Activated T-cell treated with anti-CD3 and anti-CD28 coated beads, Interleukin-2, amount 50 U/mL, for 1 hour (primary cell): ENCODE data around the gene NHLRC1.

Experiments
- DNase-seq: peaks from one replicate; pipeline ENCODE4 v3.0.0-alpha.2; 2020

NHLRC1 gene

DNA sequence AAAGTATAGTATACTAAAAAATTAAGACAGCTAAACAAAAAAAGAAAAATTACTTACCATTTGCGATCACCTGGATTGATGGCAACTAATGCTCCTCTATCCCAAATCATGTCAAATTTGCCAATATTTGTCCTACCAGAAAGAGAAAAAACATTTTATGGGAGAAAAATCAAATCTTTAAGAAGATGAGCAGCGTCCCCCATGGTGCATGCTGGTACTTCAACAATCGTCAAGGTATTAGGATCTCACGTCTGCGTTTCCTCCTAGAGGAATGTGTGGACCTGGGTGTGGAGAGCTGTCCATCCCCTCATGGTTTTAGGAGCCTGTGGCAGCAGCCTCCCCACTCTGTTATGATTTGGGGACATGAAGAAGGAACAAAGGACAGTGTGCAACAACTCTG is 16.4 kb upstream of the NHLRC1 start:
- no peak for DNase-seq

DNA sequence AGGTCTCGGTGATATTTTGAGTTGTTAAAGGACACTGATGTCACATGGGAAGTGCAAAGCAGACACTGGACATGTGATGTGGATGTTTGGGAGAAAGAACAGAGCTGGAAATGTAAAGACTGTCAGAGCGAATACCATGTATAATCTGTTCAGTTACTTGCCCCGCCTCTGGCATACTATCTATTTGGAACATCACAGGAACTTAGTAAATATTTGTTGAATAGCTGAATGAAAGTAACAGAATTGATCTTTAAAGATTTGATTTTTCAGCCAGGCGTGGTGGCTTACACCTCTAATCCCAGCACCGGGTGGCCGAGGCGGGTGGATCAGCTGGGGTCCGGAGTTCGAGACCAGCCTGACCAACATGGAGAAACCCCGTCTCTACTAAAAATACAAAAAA is 13.8 kb upstream of the NHLRC1 start:
- DNase-seq: no peak

DNA sequence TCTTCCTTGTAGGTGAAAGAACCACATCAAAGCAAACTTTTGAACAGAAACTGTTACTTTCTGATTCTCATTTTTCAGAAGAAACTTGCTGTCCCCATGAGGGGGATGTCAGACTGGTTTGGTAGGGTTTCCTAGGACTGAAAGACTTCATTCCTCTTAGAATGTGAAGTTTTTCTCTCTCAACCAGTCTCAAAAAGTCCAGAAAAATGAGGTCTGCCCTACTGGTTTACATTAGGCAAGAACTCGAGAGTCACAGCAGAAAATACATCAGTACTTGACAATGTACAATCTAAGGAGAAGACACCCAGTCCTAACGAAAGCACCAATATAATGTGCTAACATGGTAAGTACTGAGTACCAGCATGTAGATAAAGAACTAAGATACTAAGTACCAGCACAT is 12.7 kb upstream of the NHLRC1 start:
- DNase-seq: no peak

DNA sequence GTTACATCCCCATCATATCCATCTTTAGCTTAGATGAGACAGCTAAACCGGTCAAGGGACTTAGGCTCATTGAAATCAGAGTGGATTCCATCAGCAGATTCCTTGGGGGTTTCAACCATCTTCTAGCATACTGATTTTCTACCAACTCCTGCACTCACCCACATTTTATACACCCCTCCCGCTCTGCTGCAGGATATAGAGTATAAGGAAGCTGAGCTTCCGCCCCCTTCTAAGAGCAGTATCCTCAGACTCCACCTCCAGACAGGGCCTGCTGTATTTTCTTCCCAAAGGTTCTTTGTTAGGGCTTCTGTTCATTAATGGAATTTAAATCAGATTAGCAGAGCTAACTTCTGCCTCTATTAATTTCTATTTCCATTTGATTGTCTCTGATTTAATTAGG is 9.9 kb upstream of the NHLRC1 start:
- DNase-seq: no peak

DNA sequence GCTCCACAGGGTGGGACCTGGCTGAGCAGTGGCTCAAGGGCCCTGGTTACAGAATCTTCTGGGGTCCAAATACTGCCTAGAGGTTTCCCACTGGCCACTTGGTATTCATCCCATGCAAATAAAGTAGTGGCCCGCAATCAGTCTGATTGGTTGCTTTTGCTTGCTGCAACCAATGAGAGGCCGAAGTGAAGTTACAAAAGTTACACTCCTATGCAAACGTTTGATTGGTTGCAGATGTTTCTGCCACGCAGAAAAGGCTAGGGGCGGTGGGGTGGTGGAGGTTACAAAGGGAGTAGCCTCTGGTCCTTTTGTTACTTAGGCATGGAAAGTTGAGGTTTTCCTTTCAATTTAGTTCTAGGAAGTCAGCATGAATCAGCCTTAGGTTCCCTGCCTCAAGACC is 3.6 kb upstream of the NHLRC1 start:
- DNase-seq: no peak

DNA sequence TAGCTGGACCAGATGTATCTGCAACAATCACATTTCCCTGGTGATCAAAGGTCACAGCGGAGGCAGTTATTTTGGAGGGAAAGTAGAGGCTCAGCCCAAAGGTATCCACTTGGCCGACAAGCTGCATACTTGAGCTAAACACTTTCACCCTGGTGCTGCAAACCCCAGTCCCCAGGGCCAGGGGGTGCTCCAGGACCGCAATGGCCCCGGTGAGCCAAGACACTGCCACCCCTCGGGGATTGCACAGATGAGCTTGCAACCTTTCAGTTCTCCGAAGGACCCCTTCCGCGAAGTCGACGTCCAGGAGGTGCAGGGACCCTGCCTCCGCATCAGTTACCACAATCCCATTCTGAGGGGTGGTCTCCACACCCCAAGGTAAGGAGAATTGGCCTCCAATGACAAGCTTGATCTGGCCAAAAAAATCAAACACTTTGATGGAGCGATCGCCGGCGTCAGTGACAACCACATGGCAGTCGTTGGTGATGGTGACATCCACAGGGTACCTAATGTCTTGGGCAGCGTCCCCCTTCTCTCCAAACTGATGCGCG is 823 bp downstream of the NHLRC1 start:
- DNase-seq: no peak

DNA sequence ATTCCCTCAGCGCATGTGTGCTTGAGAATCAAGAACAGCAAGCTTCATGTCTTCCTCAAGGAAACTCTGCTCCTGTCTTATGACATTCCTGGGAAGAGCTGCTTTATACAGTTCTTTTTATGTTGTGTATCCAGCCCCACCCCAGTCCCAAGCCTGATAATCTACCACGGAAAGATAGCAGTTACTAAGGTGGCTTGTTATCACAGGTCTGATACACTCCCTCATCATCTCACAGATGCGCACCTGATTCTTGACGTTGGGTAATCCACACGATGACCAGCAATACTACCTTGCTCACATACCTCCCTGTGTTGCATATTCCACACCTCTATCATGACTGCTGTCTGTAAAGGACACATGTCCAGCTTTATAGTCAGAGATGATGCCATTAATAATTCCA is 3.2 kb downstream of the NHLRC1 start:
- DNase-seq: no peak

DNA sequence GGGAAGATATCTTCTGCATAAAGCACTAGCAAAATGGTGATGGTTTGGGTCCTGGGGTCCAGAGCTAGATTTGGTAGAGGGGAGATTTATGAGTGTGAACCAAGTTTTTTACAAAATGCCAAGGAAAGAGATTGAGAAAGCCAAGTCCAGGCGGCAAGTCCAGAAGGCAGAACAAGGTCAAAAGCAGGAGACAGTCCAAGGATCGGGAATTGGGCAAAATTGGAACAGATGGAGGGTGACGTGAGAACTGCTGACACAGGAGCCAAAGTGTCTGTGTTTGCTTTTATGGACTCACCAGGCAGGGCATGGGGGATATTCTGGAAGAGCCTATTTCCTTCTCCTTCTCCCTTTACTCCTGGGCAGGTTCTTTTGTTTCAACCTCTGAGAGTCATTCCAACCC is 4.1 kb downstream of the NHLRC1 start:
- DNase-seq: no peak

DNA sequence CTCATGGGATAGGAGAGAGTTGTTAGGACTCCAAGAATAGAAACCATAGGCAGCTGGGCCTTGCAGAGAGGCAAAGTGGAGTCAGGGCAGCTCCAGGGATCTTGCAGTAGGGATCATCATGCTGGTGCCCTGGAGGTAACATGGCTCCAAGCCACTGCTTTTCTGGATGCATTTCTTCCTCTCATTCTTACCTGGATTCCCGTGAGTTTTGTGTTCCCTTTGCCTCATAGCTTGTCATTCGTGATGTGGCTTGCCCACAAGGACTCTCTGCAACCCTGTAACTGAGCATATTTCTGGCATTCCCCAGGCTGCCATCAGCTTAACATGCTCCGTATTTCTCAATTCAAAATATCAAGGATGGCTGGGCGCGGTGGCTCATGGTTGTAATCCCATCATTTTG is 5.3 kb downstream of the NHLRC1 start:
- no peak for DNase-seq

DNA sequence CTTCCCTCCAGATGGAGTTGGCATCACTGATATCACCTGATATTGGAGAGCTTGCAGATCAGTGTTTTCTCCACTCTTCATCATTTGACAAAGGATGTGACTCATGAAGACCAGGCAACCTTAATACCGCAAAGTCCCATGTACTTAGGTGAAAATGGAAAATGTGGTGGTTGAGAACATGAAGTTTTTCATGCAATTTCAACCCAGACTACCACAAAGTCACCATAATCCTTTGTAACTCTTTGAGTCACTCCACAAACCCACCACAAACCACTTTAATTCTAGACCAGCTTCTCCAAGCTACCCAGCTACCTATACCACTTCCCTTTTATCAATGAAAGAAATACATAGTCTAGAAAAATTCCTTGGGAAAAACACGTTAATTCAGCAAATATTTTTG is 7.1 kb downstream of the NHLRC1 start:
- DNase-seq: no peak

DNA sequence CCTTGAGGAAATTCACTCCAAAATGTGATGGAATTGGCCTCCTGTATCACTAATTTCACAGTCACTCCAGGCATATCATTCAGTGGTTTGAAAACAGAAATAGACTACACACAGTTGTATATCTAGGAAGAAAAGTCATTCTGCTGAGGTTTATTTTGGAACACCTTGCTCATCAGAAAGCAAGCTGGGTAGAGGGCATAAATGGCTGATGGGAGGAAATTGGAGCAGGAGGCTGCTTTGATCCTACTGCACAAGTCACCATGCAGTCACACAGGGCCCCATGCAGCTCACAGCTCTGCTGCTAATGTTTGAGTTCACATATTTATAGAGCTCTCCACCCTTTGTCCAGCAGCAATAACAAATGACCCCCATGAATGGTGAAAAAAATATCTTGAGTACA is 12.3 kb downstream of the NHLRC1 start:
- no peak for DNase-seq

DNA sequence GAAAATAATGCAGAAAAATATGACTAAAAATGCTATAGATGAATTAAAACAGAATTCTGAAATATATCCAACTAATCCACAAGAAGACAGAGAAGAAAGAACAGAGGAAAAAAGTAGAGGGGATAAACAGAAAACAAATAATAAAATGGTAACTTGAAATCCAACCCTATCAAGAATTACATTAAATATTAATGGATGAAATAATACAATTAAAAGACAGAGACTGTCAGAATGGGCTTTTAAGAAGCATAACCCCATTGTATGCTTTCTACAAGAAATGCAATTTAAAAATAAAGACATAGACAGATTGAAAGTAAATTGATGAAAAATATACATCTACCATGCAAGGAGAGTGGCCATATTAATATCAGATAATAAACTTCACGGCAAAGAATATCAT is 15.4 kb downstream of the NHLRC1 start:
- no peak for DNase-seq

DNA sequence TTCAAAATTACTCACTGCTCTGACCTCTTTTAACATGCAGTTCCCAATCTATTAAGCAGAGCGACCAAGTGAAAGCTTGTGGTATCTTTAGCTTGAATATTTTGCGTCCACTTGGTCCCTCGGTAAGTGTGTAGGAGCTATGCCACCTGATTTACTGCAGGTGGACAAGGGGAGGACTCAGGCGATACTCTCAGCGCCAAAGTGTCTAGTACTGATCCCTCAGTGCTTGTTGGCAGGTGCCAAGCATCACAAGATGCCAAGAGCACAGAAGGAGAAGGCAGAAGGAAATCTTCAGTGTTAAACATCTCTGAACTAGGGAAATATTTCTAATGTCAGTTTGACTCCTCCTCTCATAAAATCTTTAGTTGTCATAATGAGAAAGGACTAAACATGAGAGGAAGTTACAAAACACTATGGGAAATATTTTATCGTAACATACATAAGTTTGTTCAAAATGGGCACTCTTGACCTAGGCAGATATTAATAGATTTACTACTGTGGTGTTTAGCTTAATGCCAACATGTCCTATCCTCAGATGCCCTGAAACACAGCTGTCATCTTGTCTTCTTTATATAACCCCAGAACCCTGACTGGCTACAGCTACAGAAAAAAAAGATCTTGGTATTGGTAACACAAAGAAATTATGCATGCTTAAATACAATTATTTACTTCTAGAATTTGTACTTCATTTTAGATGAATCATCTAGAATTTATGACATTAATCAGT is 19.5 kb downstream of the NHLRC1 start:
- DNase-seq: no peak

DNA sequence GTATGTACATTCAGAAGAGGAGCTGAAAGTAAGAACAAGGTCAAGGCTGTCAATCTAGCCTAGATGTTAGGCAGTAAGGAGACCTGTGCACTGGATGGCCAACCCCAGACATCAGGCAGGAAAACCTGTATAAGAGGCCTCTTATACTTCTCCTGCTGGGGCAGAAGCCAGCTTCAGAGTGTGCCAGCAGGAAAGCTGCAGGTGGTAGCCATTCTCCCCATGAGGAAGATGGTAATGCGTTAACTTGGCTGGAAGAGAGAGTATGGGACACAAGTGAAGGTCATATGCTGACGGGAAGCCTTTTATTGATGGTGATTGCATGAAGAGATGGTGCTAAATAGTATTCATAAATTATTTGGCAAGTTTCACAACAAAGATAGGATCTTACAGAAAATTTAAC is 20.6 kb downstream of the NHLRC1 start:
- no peak for DNase-seq

DNA sequence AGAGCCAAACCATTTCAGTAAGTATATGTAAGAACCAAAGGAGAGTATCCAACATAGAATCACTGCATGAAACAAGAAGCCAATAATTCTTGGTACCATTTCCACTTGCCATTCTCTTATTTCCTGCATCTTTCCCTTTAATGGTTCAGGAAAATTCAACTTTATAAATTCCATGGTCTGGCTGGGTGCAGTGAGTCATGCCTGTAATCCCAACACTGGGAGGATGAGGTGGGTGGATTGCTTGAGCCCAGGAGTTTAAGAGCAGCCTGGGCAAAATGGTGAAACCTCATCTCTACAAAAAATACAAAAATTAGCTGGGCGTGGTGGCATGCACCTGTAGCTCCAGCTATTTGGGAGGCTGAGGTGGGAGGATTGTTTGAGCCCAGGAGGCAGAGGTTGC is 21.2 kb downstream of the NHLRC1 start:
- no peak for DNase-seq

DNA sequence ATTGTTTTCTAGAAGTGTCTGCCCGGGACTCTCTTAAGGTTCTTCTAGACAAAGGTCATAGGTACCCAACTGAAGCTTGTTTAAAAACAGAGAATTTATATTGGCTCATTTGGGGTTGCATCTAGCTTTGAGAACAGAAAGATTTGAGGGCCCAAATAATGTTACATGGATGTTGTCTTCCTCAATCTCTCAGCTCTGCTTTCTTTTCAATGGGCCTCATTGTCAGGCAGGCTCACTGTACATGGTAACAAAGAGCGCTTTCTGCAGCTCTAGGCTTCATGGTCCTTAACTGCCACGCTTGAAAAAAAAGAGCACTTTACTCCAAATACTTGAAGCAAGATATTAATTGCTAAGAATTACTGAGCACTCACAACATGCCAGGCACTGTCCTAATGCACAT is 22.2 kb downstream of the NHLRC1 start:
- DNase-seq: no peak

DNA sequence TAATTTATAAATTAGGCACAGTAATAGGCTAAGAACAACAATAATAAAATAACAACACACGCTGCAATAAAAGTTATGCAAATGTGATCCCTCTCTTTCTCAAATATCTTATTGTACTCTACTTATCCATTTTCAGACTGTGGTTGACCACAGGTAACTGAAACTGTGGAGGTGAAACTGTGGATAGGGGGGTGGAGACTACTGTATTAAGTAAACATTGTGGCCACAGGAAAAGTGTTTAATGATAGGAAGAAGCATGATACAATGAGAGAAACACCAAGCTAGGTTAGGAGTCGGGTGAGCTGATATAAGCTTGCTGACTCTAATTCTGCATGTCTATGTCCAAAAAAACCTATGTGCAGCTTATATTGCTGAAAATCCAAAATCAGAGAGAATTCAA is 23.0 kb downstream of the NHLRC1 start:
- DNase-seq: no peak

DNA sequence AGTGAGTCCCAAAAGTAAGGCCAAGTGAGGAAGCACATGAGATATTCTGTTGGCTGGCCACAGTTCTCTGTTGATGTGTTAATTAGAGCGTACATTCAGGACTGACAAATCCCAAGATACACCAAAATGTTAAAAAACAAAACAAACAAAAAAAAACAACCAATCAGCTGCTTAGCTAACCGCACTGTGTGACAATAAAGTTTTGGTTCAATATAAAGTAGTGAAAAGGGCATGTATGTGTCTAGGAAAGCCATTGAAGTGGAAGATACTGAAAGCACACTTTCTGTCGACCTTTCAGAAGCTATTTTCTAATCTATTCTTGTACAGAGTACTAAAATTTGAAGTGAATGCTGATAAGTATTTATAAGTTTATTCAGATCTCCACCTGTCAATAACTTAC is 26.1 kb downstream of the NHLRC1 start:
- DNase-seq: no peak

DNA sequence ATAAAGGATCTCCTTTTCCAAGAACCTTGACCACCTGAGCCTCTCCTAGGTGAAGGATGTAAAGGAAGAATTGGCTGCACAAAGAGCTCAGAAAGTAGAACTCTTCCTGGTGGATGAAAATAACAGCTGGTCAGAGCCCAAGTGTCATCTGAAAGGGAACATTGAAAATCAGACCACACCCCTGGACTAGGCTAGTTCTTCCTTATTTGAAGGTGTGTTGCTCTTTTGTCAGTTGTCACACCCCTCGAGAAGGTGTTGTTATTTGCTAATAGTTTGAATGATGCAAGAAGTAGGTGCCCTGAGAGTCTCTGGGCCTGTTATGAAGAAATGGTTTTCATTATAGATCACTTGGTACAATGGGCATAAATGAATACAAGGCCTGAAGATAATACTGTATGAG is 31.1 kb downstream of the NHLRC1 start:
- no peak for DNase-seq

DNA sequence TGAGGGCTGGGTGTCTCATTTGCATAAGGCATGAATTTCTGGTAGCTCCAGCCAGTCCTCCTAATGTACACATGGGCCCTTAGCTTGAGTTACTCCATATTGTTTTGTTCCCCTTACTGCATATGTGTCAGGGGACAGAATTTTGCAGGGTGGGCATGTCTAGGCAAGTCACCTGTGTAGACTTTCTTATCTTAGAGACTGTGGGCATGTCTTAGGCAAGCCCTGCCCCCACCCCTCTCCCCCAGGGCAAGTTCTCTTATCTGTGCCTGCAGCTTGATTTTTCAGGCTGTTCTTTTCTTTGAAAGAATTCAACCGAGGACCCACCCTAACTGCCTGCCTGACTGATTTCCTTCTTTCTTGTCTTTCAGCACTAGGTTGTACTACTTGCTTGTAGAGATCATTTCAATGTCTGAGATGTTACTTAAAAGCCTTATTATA is 32.1 kb downstream of the NHLRC1 start:
- no peak for DNase-seq

DNA sequence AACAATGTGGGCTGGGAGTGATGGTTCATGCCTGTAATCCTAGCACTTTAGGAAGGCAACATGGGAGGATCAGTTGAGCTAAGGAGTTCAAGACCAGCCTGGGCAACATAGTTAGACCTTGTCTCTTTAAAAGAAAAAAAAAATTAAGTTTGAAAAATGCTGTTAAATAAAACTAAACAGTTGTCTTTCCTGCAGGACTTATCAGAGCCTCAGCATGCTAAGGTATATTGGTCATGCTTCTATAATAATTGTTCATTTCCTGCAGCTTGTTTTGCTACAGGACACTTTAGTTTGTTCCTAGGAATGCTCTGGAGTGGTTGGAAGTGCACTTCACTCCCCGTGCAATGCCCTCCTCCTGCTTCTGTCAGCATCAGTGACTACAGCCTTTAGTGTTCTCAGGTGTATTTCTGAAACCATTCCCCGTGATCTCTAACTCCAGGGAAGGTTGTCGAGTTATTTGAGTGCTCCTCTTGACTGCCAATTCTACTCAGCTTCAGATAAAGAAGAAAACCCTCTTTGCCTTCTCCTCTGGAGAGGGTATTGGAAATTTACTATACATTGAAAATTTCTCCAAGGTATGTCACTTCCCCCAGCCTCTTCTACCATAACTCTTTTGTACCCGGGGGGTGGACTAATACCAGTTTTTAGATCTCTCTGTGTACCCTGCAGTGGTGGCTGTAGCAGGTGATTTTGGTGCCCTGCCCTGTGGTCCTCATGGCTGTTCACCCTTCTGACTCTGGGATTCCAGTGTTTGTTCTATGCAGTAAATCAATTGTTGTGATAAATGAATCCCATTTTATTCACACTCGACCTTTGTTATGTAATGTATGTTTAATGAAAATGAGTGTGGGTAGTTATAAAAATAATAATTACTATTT is 33.8 kb downstream of the NHLRC1 start:
- no peak for DNase-seq

DNA sequence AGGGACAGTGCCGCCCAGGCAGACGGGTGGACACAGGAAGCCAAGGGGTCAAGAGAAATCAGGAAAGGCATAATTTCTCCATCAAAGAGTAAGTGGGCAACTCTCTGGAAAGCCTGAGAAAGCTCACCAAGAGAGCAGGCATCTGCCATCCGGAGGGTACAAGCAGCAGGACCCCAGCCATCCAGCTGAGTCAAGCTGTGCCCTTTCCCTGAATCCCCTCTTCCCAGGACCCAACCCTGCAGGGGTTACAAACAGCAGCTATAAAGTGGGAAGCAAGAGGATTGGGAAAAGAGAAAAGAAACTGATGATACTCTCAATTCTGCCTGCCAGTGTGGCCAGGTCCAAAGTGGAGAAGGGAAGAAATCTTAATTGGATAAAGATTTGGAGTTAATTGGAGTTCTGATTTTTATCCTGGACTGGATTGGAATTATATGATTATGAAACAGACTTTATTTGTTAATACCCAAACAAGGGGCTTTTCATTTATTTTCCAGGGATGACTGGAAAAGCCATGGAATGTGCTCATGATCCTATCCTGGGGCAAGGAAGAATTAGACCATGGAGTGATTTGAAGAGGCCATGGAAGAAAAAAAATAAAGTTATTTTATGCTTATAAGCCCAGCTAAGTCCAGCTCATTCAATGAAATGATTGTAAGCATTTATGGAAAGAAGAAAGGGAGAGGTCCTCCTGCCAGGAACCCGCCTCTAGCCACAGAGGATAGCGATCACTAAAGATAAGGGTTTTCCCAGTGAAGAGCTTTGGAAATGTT is 34.9 kb downstream of the NHLRC1 start:
- DNase-seq: no peak

DNA sequence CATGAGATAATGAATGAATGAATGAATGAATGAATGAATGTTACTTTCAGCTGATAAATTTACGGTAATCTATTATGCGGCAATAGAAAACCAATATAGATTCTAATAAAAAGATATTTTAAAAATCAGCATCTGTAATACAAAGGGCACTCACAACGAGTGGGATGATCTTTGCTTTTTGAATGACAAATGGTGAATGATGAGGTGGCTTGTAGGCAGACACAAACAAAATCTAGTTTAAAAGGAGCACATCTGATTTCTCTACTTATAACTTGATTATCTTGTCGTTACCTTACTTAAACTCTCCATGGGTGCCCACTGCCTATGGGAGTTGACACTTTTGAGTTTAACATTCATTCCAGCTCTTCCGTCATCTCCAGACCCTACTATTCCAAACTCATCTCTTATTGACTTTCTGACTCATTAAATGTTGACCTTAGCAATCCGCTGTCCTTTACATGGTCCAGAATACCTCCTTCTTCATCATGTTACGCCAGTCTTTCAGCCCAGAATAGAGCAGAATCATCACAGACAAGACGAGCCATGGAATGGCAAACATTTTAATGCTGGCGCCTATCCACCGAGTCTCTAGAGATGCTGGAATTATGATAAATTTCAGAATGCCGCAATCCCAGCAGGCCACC is 41.3 kb downstream of the NHLRC1 start:
- no peak for DNase-seq
